NCI-H2227 treated with DMSO at 0.1 percent for 48 hours (cell line): ENCODE data around the gene ZNF138.
A peak's percentile ranks its signal among the peaks of the same experiment; 100 is the strongest.

Experiments used
- DNase-seq: peaks from one replicate; lab custom pipeline; 2025; lab: John Stamatoyannopoulos, UW

The ZNF138 gene

GRCh38 chr7:64875658-64876406, 81.6 kb downstream of the ZNF138 start:
- DNase-seq, result no peak

DNA sequence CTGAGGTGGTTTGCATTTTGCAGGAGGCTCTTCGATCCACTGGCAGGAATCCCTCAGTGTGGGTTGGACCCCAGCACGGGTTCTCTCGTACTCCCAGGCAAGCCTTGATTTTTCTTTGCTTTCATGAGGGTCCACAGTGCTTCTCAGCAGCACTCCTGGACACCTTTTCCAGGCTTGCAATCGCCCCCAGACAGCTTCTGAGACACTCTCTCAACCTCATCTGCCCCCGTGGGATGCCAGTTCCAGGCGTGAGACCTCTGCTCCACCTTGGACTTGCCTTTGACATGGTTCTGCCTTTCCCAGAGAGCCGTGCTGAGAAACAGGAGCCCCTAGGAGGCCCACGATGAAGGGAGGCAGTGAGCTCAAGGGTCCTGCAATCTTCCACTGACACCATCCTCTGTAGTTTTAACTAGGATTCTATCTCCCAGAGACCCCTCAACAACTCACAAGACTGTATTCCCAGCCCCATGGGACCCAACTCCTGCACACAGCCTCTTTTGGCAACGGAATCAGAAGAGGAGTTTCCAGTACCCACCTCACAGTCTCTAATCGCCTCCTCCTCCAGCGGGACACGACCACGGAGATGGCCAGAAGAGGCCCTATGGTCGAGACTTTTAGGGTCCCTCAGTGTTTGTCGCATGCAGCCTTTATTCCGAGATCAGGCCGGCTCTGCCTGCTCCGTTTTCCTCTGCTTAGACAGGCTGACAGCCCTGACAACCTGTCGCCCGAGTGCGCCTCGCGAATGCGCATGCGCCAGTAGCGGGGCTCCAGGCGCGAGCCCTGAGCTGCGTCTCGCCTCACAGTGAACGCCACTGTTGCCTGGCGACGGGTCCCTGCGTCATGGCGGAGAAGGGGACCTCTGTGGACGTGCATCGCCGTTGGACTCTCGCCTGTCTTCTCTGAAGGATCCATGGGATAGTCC, 82.8 kb downstream of the ZNF138 start:
- peak; percentile 73 for DNase-seq

- DNase-seq, result no peak
These were observed 83.7 kb downstream of the ZNF138 start for GRCh38 chr7:64877714-64878610.

DNA sequence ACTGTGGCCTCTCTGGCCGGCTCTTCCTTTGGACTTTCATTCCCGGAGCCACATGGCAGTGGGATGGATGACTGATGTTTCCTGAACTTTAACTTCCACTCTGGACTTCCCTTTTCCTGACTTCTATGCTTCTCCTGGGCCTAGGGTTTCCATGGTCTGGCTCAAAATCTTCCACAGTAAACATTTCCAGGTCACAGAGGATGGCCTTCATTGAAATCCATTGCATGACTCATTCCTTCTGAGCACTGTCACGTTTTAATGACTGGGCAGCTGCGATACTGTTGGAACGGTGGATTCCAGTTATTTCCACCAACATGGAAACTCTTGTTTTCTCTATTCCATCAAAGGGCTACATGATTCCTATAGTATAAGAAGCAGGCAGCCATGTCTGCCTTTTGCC, 84.5 kb downstream of the ZNF138 start:
- DNase-seq, result no peak

GRCh38 chr7:64879086-64879730, 85.0 kb downstream of the ZNF138 start:
- DNase-seq, result no peak

DNA sequence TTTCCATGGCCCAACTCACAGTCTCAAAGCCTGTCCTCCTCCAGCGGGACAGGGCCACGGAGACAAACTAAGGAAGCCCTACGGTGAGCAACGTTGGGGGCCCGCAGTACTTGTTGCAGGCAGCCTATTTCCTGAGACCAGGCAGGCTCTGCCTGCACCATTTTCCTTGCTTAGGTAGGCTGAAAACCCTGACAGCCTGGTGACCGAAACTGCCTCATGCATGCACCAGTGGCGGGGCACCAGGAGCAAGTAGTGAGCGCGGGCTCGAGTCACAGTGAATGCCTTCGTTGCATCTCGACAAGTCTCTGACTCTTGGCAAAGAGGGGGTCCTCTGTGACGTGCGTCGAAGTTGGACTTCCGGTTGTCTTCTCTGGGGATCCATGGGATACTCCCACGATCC, 85.6 kb downstream of the ZNF138 start:
- DNase-seq, result no peak

DNA sequence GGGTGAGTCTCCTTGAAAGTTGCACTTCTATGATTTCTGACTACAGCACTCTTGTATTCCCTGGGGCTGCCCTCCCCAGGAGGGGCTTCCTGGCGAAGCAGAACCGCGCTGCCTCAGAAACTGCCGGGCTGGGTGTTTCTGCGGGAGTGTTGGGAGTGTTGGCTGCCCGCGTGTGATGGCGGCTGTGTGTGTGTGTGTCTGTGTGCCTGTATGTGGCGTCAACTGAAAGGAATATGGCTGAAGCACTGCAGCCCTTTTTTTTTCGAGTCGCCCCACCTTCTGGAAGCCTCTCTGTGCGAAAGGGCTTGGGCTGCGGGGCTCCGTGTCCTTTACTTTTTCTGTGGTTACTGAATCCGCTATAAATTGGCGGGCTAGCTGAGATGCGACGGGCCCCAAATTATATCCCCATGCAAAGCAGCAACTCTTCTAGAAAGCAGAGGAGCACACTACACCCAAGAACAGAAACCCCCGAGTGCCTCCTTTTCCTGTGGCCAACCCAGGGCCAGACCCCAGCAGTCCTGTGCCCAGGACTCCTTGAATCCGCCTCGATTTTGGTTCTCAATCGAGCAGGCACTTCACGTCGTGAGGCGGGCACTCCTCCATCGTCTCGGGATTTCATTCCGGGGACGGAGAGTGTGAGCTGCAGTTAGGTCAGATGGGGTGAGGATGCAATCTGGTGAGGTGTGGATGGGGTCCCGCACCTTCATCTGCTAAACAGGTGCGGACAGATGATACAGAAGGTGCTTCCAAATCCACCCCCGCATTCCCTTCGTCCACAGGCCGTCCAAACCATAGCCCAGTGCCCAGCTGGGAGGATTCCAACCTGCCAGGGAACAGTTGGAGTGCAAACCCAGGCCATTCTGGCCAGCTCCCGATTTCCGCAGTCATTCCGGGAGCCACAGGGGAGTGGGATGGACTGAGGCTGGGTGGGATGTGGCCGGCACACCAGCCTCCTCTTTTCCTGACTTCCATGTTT, 86.4 kb downstream of the ZNF138 start:
- DNase-seq, result no peak

DNA sequence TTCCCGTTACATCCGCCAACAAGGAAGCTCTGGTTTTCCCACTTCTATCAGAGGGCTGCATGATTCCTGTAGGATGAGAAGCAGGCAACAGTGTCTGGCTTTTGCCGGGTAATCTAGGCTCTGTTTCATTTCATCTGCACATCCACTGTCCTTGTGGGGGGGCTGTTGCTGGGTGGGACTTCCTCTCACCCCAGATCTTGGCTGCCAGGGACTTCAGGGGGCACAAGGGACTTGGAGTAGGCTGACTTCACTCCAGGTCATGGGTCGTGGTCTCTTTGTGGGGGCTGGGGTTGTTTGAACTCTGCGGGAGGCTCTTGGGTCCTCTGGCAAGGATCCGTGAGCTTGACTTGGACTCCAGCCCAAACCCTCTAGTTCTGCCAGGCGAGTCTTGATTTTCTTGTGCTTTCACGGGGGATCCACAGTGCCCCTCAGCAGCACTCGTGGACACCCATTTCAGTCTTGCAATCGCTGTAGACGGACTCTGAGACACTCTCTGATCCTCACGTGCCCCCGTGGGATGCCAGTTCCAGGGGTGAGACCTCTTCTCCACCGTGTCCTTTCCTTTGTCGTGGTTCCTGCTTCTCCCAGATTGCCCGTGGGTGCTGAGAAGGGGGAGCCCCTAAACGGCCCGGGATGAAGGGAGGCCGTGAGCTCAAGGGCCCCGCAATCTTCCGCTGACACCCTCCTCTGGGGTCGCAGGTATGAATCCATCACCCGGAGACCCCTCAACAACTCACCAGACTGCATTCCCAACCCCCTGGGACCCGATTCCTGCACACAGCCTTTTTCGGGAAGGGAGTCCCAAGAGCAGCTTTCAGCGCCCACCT, 87.4 kb downstream of the ZNF138 start:
- DNase-seq, result no peak

DNA sequence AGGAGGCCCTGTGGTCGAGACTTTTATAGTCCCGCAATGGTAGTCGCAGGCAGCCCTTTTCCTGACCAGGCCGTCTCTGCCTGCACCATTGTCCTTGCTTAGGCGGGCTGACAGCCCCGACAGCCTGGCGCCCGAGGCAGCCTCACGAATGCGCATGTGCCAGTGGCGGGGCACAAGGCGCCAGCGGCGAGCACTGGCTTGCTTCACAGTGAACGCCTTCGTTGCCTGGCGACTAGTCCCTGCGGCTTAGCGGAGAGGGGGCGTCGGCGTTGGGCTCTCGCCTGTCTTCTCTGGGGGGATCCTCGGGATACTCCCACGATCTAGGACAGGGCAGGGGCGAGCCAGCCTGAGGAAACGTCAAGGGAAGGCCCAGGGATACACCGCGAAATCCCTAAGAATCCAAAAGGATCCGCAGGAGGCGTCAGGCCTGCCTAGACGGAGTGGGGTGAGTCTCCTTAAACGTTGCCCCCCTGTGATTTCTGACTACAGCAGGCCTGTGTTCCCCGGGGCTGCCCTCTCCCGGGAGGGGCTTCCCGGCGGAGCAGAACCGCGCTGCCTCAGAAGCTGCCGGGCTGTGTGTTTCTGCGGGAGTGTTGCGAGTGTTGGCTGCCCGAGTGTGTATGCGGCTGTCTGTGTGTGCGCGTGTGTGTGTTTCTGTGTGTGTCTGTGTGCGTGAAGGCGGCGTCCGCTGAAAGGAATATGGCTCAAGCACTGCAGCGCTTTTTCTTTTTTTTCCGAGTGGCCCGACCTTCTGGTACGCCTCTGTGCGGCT, 88.3 kb downstream of the ZNF138 start:
- no peak for DNase-seq
